HCT116 (cell line): ENCODE data around the gene FLYWCH1. TPM values are rescaled to one million over a fixed set of nuclear protein-coding genes. Genes with fewer than 3 reads are reported as not detected.

Experiments used
- ATAC-seq: fragments of 200-7000 bp; cut with Tn5 transposase; 2 replicates; pipeline ENCODE4 v1.9.1; 2020; ENCODE audit warnings: mild to moderate bottlenecking, moderate library complexity
- BruUV-seq: library from RNA; stranded (reverse); fragments of 400-500 nt; replicated peaks from 2 replicates; lab custom pipeline; 2021; lab: Mats Ljungman, UMichigan
- CTCF ChIA-PET: fragments of 300-600 bp; sonication (Branson Sonifier 250); formaldehyde crosslinking; loops from one replicate; lab custom pipeline; 2021; ENCODE audit warnings: antibody characterized with exemption; lab: Charles Lee
- POLR2A ChIA-PET: fragments of 300-600, 350-600 bp; sonication (Branson Sonifier 250); formaldehyde crosslinking; loops from one replicate; lab custom pipeline; 2021; ENCODE audit warnings: antibody characterized with exemption; lab: Charles Lee
- RAD21 ChIA-PET, 2 experiments: fragments of 300-600 bp; sonication (Branson Sonifier 250); formaldehyde crosslinking; loops; one replicate each; lab custom pipeline; 2023; ENCODE audit warnings: low total read pairs in 2 of 2; ENCODE audit not compliant: uncharacterized antibody in 2 of 2, unreplicated experiment in 2 of 2, low non-redundant PET in 1 of 2; lab: Charles Lee
- DNase-seq: peaks from one replicate; pipeline ENCODE4 v3.0.0-alpha.2; 2010; ENCODE audit warnings: low read depth, low spot score
- H2AFZ ChIP-seq: fragments of 200-600 bp; shearing (Covaris generic), sonication (generic); 2 replicates; pipeline ENCODE4 v1.6.1; 2017; ENCODE audit warnings: low read depth, mixed run types, mixed read lengths, antibody characterized with exemption, low read length; ENCODE audit not compliant: poor library complexity, severe bottlenecking
- H3K27ac ChIP-seq: 2 replicates; pipeline ENCODE4 v1.5.1; 2012; ENCODE audit warnings: low read depth, low read length
- H3K27me3 ChIP-seq: fragments of 200-600 bp; sonication (generic); 2 replicates; pipeline ENCODE4 v1.6.1; 2016; ENCODE audit warnings: mixed run types, low read length, mixed read lengths; ENCODE audit not compliant: insufficient read depth
- H3K36me3 ChIP-seq, 2 experiments: fragments of 200-500 bp in 1 of 2; fragments of 200-600 bp in 1 of 2; sonication (Bioruptor generic) in 1 of 2; sonication (generic) in 1 of 2; 2 replicates each; pipeline versions ENCODE4 v1.5.1 to v1.6.1; 2014 to 2016; ENCODE audit warnings: low read length in 2 of 2, inconsistent platforms in 1 of 2, mixed read lengths in 1 of 2, mixed run types in 1 of 2; ENCODE audit not compliant: insufficient read depth in 2 of 2, control insufficient read depth in 1 of 2
- H3K4me1 ChIP-seq, 2 experiments: fragments of 200-600 bp in 1 of 2; sonication (generic) in 1 of 2; 2 replicates each; pipeline versions ENCODE4 v1.5.1 to v1.6.1; 2012 to 2017; ENCODE audit warnings: low read length in 2 of 2, inconsistent platforms in 1 of 2, mild to moderate bottlenecking in 1 of 2, mixed read lengths in 1 of 2, mixed run types in 1 of 2, moderate library complexity in 1 of 2; ENCODE audit not compliant: insufficient read depth in 2 of 2, control insufficient read depth in 1 of 2
- H3K4me2 ChIP-seq: fragments of 200-600 bp; sonication (generic); 2 replicates; pipeline ENCODE4 v1.6.1; 2017; ENCODE audit warnings: mixed run types, low read length, mixed read lengths
- H3K4me3 ChIP-seq, 2 experiments: fragments of 200-600 bp in 1 of 2; sonication (generic) in 1 of 2; replicated peaks in 1 of 2; 2 replicates each; pipeline ENCODE4 v1.5.1; 2011 to 2016; ENCODE audit warnings: low read length in 2 of 2, control low read depth in 1 of 2, low read depth in 1 of 2, mild to moderate bottlenecking in 1 of 2, mixed read lengths in 1 of 2, mixed run types in 1 of 2
- H3K79me2 ChIP-seq: fragments of 200-600 bp; sonication (generic); 2 replicates; pipeline ENCODE4 v1.6.1; 2017; ENCODE audit warnings: mild to moderate bottlenecking, mixed run types, low read length, moderate library complexity, mixed read lengths; ENCODE audit not compliant: insufficient read depth
- H3K9ac ChIP-seq: fragments of 200-600 bp; sonication (generic); 2 replicates; pipeline ENCODE4 v1.6.1; 2016; ENCODE audit warnings: low read length, mixed read lengths
- H3K9me2 ChIP-seq: fragments of 200-600 bp; sonication (generic), shearing (Covaris generic); 2 replicates; pipeline ENCODE4 v1.6.1; 2017; ENCODE audit warnings: mixed run types, mild to moderate bottlenecking, moderate library complexity; ENCODE audit not compliant: insufficient read depth
- H3K9me3 ChIP-seq, 2 experiments: fragments of 200-500 bp in 1 of 2; fragments of 200-600 bp in 1 of 2; sonication (Bioruptor generic) in 1 of 2; sonication (generic) in 1 of 2; 2 replicates each; pipeline ENCODE4 v1.6.1; 2014 to 2017; ENCODE audit warnings: low read length in 2 of 2, mixed read lengths in 2 of 2, inconsistent platforms in 1 of 2, low read depth in 1 of 2, mild to moderate bottlenecking in 1 of 2, mixed run types in 1 of 2, moderate library complexity in 1 of 2; ENCODE audit not compliant: control insufficient read depth in 1 of 2, insufficient read depth in 1 of 2
- H4K20me1 ChIP-seq: fragments of 200-600 bp; sonication (generic), shearing (Covaris generic); 2 replicates; pipeline ENCODE4 v1.6.1; 2017; ENCODE audit warnings: mixed run types, mild to moderate bottlenecking, moderate library complexity; ENCODE audit not compliant: insufficient read depth
- CEBPB ChIP-seq: IDR thresholded peaks from 2 replicates; pipeline ENCODE4 v1.6.1; 2012; ENCODE audit warnings: low read depth
- CTCF ChIP-seq, 3 experiments: fragments of 200-600 bp in 1 of 3; sonication (generic) in 1 of 3; IDR thresholded peaks in 2 of 3; conservative IDR thresholded peaks in 1 of 3; 2 replicates each; pipeline ENCODE4 v1.5.1; 2012 to 2017; ENCODE audit warnings: low read depth in 2 of 3, low read length in 2 of 3, antibody characterized with exemption in 1 of 3, borderline replicate concordance in 1 of 3, control low read depth in 1 of 3, mild to moderate bottlenecking in 1 of 3, mixed read lengths in 1 of 3, mixed run types in 1 of 3, moderate library complexity in 1 of 3; ENCODE audit not compliant: insufficient read depth in 1 of 3
- EGR1 ChIP-seq: IDR thresholded peaks from 2 replicates; pipeline ENCODE4 v1.6.1; 2012; ENCODE audit warnings: low read depth
- ELF1 ChIP-seq: IDR thresholded peaks from 2 replicates; pipeline ENCODE4 v1.6.1; 2012; ENCODE audit warnings: low read depth, borderline replicate concordance
- EZH2 ChIP-seq: fragments of 200-600 bp; sonication (generic); IDR thresholded peaks from 2 replicates; pipeline ENCODE4 v1.6.1; 2017; ENCODE audit warnings: antibody characterized with exemption, mixed run types
- EZH2phosphoT487 ChIP-seq: fragments of 200-600 bp; IDR thresholded peaks from 2 replicates; pipeline ENCODE4 v1.6.1; 2018; ENCODE audit warnings: antibody characterized with exemption, borderline replicate concordance
- FOSL1 ChIP-seq: IDR thresholded peaks from 2 replicates; pipeline ENCODE4 v1.6.1; 2012; ENCODE audit warnings: low read depth
- JUND ChIP-seq: IDR thresholded peaks from 2 replicates; pipeline ENCODE4 v1.6.1; 2012
- POLR2A ChIP-seq: IDR thresholded peaks from 2 replicates; pipeline ENCODE4 v1.7.0; 2011; ENCODE audit warnings: borderline replicate concordance; ENCODE audit not compliant: insufficient read depth, insufficient read length; ENCODE audit errors: extremely low read depth
- POLR2AphosphoS5 ChIP-seq: IDR thresholded peaks from 2 replicates; pipeline ENCODE4 v1.6.1; 2011; ENCODE audit warnings: mild to moderate bottlenecking, low read depth, low read length, moderate library complexity
- REST ChIP-seq: IDR thresholded peaks from 2 replicates; pipeline ENCODE4 v1.6.1; 2012; ENCODE audit warnings: low read depth
- SIN3A ChIP-seq: IDR thresholded peaks from 2 replicates; pipeline ENCODE4 v1.6.1; 2012; ENCODE audit warnings: low read depth
- TCF7L2 ChIP-seq: IDR thresholded peaks from 2 replicates; pipeline ENCODE4 v1.7.0; 2011; ENCODE audit warnings: borderline replicate concordance, inconsistent platforms; ENCODE audit not compliant: insufficient read depth, insufficient read length; ENCODE audit errors: extremely low read depth
- YY1 ChIP-seq: IDR thresholded peaks from 2 replicates; pipeline ENCODE4 v1.6.1; 2011; ENCODE audit warnings: low read length, low read depth, moderate library complexity, mild to moderate bottlenecking; ENCODE audit not compliant: insufficient replicate concordance; ENCODE audit errors: extremely low read depth
- ZBTB33 ChIP-seq: IDR thresholded peaks from 2 replicates; pipeline ENCODE4 v1.6.1; 2011; ENCODE audit warnings: mild to moderate bottlenecking, low read length, moderate library complexity; ENCODE audit not compliant: insufficient replicate concordance; ENCODE audit errors: extremely low read depth
- ZFX ChIP-seq: fragments of 450-650 bp; IDR thresholded peaks from 2 replicates; pipeline ENCODE4 v1.6.1; 2017
- intact Hi-C: fragments of 100-400 bp; cut with micrococcal nuclease; formaldehyde crosslinking; loops from 2 replicates; pipeline ENCODE4 v1.10.0; 2022
- total RNA-seq: library from RNA; stranded (reverse); gene quantifications from one replicate; pipeline ENCODE4 v1.2.1, GENCODE V29; 2021; ENCODE audit not compliant: unreplicated experiment

The FLYWCH1 gene
- total RNA-seq, 1 experiment from 2014 or later = 66.6 TPM

- H3K4me2 ChIP-seq = no peak overlapping the region
- no peaks in the 10 kb centered on the region for H3K79me2 ChIP-seq
- no peak for DNase-seq
- ChIA-PET CTCF (no interaction called here), POLR2A (no interaction called here), RAD21 (no interaction called here)
- no peaks in the 10 kb centered on the region for H3K9me2 ChIP-seq
- no peak overlapping the region for H3K9ac ChIP-seq
- intact Hi-C loops = no loop called here
- H3K36me3 ChIP-seq = no peaks in the 10 kb centered on the region; a peak in 2 of 4 replicates
- no peaks in the 10 kb centered on the region for H3K4me1 ChIP-seq
- H3K9me3 ChIP-seq = no peaks in the 10 kb centered on the region
- no peak overlapping the region for H3K27ac ChIP-seq
- no TSS peak for BruUV-seq
- no peak for ATAC-seq
- no peak overlapping the region for H3K4me3 ChIP-seq
- no peak for TF ChIP-seq TCF7L2
- TF ChIP-seq FOSL1 = no peak
- no peak for TF ChIP-seq EZH2phosphoT487
- no peak for TF ChIP-seq ELF1
- no peak for TF ChIP-seq POLR2AphosphoS5
- no peak for TF ChIP-seq EGR1
- TF ChIP-seq ZFX = no peak
- TF ChIP-seq YY1 = no peak
- TF ChIP-seq CEBPB = no peak
- no peak for TF ChIP-seq JUND
- no peak for TF ChIP-seq ZBTB33
- TF ChIP-seq POLR2A = no peak
- TF ChIP-seq EZH2 = no peak
- TF ChIP-seq REST = no peak
- TF ChIP-seq SIN3A = no peak
- TF ChIP-seq CTCF (IDR thresholded peaks at IDR 0.05 in 2 of 3, conservative IDR thresholded peaks at IDR 0.05 in 1 of 3; ENCODE audit: borderline replicate concordance in 1 of 3, insufficient read depth in 1 of 3, low read depth in 2 of 3, low read length in 2 of 3) = no peak
- TF ChIP-seq, all 23 proteins: peak for 0
- no peaks in the 10 kb centered on the region for H4K20me1 ChIP-seq
- no peaks in the 10 kb centered on the region for H3K27me3 ChIP-seq
- no peak overlapping the region for H2AFZ ChIP-seq
Observed at GRCh38 chr16:2933701-2934100, 22.0 kb downstream of the FLYWCH1 start.
